GM12873 (cell line): ENCODE measurements around the gene KCNK4.
A peak's percentile ranks its signal among the peaks of the same experiment; 100 is the strongest.

Source experiments
- TF ChIP-seq, protein P1 (sequence below): IDR thresholded peaks from 2 replicates; pipeline ENCODE4 v1.5.1; 2012; ENCODE audit warnings: low read depth, mild to moderate bottlenecking, moderate library complexity, low read length, control low read depth; ENCODE audit not compliant: insufficient read depth; ENCODE audit errors: missing control alignments

KCNK4 gene

DNA sequence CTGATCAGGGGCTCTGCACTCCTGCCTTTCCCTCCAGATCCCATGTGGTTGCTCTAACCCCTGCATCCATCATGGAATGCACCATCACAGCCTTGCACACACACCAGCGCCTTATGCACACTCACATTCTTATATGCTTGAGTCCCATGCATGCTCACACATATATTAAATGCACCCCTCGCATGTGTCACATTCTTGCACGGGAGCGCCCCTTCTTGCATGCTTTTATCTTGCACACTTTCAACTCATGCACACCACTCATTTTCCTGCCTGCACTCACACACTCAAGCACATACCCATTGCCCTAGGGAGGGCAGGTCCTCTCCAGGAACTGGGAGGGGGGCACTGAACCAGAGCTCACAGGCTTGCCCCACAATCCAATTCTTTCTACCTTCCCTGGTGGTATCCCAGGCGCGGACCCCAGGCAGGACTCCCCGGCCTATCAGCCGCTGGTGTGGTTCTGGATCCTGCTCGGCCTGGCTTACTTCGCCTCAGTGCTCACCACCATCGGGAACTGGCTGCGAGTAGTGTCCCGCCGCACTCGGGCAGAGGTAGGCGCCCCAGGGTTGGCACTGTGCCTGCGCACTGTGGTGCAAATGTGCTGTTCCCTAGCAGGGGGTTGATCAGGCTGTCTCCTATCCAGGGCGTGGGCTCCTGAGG, 6.7 kb downstream of the KCNK4 start:
- TF ChIP-seq, protein P1, sequence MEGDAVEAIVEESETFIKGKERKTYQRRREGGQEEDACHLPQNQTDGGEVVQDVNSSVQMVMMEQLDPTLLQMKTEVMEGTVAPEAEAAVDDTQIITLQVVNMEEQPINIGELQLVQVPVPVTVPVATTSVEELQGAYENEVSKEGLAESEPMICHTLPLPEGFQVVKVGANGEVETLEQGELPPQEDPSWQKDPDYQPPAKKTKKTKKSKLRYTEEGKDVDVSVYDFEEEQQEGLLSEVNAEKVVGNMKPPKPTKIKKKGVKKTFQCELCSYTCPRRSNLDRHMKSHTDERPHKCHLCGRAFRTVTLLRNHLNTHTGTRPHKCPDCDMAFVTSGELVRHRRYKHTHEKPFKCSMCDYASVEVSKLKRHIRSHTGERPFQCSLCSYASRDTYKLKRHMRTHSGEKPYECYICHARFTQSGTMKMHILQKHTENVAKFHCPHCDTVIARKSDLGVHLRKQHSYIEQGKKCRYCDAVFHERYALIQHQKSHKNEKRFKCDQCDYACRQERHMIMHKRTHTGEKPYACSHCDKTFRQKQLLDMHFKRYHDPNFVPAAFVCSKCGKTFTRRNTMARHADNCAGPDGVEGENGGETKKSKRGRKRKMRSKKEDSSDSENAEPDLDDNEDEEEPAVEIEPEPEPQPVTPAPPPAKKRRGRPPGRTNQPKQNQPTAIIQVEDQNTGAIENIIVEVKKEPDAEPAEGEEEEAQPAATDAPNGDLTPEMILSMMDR: no peak

DNA sequence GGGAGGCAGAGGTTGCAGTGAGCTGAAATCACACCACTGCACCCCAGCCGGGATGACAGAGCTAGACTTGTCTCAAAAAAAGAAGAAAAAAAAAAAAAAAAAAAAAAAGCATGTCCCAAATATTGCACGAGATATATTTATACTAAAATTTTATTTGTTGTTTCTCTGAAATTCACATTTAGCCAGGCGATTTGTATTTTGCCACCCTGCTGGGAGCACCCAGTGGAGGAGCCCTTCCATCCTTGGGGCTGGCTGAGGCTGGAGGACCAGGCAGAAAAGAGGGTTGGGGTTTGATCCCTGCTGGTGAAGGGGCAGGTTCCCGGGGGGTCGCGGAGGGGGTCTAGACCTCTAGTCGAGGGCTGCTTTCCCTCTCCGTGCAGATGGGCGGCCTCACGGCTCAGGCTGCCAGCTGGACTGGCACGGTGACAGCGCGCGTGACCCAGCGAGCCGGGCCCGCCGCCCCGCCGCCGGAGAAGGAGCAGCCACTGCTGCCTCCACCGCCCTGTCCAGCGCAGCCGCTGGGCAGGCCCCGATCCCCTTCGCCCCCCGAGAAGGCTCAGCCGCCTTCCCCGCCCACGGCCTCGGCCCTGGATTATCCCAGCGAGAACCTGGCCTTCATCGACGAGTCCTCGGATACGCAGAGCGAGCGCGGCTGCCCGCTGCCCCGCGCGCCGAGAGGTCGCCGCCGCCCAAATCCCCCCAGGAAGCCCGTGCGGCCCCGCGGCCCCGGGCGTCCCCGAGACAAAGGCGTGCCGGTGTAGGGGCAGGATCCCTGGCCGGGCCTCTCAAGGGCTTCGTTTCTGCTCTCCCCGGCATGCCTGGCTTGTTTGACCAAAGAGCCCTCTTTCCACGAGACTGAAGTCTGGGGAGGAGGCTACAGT, 8.1 kb downstream of the KCNK4 start:
- TF ChIP-seq, protein P1: no peak

DNA sequence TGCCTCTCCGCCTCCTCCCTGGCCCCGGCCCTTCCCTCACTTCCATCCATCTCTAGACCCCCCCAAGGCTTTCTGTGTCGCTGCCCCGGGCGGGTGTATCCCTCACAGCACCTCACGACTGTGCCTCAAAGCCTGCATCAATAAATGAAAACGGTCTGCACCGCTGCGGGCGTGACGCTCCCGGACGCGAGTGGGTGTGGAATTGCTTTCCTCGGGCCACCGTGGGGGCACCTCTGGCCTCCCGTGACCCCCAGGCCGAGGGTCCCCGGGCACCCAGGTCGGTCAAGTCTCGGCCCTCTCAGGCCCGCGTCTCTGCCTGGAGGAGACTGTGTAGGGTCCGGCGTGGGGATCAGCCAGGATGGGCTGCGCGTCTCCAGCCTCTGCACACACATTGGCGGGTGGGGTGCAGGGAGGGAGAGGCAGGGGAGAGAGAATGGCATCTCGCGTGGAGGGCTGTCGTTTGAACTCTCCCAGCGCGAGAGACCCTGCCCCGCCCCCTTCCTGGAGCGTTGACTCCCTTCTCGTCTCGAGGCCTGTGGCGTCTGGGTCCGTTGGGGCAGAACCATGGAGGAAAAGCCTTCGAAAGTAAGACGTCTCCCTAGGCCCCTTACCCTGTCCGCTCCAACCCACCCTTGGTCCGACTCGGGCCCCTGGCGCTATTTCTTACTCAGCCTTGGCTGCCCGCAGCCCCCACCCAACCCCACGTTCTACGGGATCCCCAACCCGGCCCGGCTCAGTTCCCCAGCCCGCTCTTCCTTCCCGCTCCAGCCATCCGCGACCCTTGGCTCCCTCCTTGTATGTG, 8.9 kb downstream of the KCNK4 start, which contains the start of gene CATSPERZ:
CATSPERZ (plus strand) TSS at position 512 of the 802 bp plus-strand sequence; CDS start at position 565, 53 bp downstream.
- TF ChIP-seq, protein P1: no peak

DNA sequence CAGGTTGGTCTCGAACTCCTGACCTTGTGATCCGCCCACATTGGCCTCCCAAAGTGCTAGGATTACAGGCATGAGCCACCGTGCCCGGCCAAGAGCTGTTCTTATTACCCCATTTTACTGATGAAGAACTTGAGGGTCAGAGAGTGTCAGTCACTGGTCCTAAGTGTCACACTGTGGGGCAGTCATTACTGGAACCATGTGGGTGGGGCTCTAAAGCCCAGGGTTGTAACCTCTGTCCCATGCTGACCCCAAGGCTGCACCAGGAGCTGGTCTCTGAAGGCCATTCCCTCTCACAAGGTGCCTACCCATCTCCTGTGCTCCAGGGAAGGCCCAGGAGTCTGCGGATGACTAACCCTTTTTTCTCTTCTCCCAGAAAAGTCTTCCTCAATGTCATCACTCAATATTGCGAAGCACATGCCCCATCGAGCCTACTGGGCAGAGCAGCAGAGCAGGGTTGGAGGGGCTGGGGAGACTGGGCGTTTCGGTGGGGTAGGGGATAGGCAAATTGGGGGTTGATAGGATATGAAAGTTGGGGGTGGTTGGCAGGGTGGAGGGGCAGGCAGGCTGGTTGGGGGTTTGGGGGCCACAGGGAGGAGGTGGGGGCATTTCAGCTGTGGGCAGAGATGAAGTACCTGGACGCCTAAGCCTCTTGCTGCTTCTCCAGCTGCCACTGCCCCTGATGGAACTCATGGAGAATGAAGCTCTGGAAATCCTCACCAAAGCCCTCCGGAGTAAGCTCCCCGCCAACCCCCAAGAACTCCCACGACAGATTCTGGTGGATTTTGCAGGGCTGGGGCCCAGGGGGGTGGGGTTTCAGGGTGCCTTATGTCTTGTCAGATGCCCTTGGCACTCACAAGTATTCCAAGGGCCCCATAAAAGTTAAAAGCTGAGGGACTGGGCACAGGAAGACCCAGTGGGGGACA, 12.3 kb downstream of the KCNK4 start:
- TF ChIP-seq, protein P1: no peak

DNA sequence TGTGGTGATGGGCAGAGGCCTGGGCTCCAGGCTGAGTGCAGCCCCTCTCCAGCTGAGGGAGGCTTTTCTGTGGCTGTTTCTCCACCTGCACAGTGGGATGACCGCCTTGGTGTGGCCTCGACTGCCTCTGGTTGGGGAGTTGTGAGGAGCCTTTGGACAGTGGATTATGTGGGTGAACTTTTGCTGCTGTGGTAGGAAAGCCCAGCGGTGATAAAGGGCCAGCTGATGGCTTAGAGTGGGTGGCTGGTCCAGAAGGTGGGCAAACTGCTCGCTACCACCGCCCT, 12.9 kb downstream of the KCNK4 start:
- TF ChIP-seq, protein P1: no peak

DNA sequence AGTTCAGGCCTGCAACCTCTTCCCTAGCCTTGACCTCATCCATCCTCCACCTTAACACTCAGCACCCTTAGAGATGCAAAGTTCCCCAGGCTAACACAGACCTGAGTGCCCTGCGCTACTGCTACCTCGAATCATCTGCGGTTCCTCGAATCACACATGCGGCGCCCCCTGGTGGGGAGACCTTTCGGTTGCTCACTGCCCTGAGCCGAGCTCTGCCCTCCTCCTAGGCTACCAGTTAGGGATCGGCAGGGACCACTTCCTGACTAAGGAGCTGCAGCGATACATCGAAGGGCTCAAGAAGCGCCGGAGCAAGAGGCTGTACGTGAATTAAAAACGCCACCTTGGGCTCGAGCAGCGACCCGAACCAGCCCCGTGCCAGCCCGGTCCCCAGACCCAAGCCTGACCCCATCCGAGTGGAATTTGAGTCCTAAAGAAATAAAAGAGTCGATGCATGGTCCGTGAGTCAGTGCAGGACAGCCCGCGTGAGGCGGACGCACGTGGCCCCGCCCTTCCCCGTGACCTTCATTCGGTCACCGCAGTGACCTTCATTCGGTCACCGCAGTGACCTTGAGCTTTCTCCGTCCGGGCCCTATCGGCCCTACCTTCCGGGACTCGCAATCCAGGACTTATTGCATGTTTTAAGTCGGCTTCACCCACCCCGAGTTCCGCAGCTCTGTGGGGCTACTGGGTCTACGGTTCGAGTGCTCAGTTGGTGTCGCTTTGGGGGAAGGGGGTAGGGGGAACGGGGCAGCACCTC, 13.4 kb downstream of the KCNK4 start:
- TF ChIP-seq, protein P1: peak; percentile 96
